K562 (cell line): ENCODE measurements around the gene MICU1. TPM values are rescaled to one million over a fixed set of nuclear protein-coding genes. Genes with fewer than 3 reads are reported as not detected.

ENCODE experiments used
- CHD2 ChIP-seq: IDR thresholded peaks from 2 replicates; pipeline ENCODE4 v1.6.1; 2011; ENCODE audit warnings: low read depth, low read length
- GTF2A2 ChIP-seq: IDR thresholded peaks from 2 replicates; pipeline ENCODE4 v1.6.1; 2016; ENCODE audit warnings: mild to moderate bottlenecking, missing genetic modification characterization, missing compliant biosample characterization
- MYBL2 ChIP-seq, 2 experiments: fragments of 450-650 bp in 1 of 2; sonication (generic) in 1 of 2; formaldehyde crosslinking in 1 of 2; IDR thresholded peaks; 2 replicates each; pipeline versions ENCODE4 v1.6.1 to v1.8.1; 2017 to 2022; ENCODE audit warnings: borderline replicate concordance in 1 of 2, inconsistent platforms in 1 of 2, low read depth in 1 of 2, mild to moderate bottlenecking in 1 of 2, missing genetic modification reagents in 1 of 2, moderate library complexity in 1 of 2
- NFXL1 ChIP-seq: fragments of 450-650 bp; formaldehyde crosslinking; IDR thresholded peaks from 2 replicates; pipeline ENCODE4 v1.4.0; 2021; ENCODE audit warnings: mild to moderate bottlenecking
- PML ChIP-seq: IDR thresholded peaks from 2 replicates; pipeline ENCODE4 v1.6.1; 2012; ENCODE audit warnings: low read length, inconsistent platforms
- TGIF2 ChIP-seq: sonication (generic); formaldehyde crosslinking; IDR thresholded peaks from 2 replicates; pipeline ENCODE4 v1.8.1; 2022; ENCODE audit warnings: mild to moderate bottlenecking, missing genetic modification reagents, moderate library complexity
- ZNF174 ChIP-seq: fragments of 250-450 bp; sonication (Bioruptor Pico); IDR thresholded peaks from 2 replicates; pipeline ENCODE4 v1.4.0; 2020; ENCODE audit warnings: mild to moderate bottlenecking
- ZNF586 ChIP-seq: fragments of 450-650 bp; formaldehyde crosslinking; conservative IDR thresholded peaks from 2 replicates; pipeline ENCODE4 v1.4.0; 2020; ENCODE audit warnings: mild to moderate bottlenecking, moderate library complexity
- ZNF699 ChIP-seq: fragments of 250-450 bp; sonication (Bioruptor Pico); IDR thresholded peaks from 2 replicates; pipeline ENCODE4 v1.8.0; 2021; ENCODE audit warnings: mild to moderate bottlenecking, moderate library complexity; ENCODE audit not compliant: insufficient replicate concordance
- ZNF76 ChIP-seq: fragments of 250-450 bp; sonication (Bioruptor Pico); IDR thresholded peaks from 2 replicates; pipeline ENCODE4 v1.4.0; 2020; ENCODE audit warnings: mild to moderate bottlenecking, moderate library complexity, borderline replicate concordance
- polyA plus RNA-seq, 8 experiments: library from polyadenylated mRNA; depleted of rRNA in 4 of 8; stranded (reverse) in 5 of 8; unstranded in 3 of 8; fragments of >200 nt; fragmentation: Nextera tagmentation in 2 of 8; fragmentation: Illumina TruSeq in 1 of 8; extraction: Ambion mirVana in 2 of 8; extraction: Trizol in 1 of 8; gene quantifications; 2 replicates each; pipeline versions ENCODE4 v1.2.1 to v1.2.3, GENCODE V29; 2011 to 2014; ENCODE audit warnings: inconsistent platforms in 1 of 8, missing spikeins in 1 of 8
- total RNA-seq, 7 experiments: library from RNA; depleted of rRNA in 6 of 7; stranded (reverse); fragments of >200 nt in 6 of 7; fragmentation: Illumina TruSeq in 2 of 7; extraction: Trizol in 2 of 7; gene quantifications; 2 replicates each; pipeline versions ENCODE4 v1.2.1 to v1.2.3, GENCODE V29; 2011 to 2021; ENCODE audit warnings: low replicate concordance in 1 of 7
- TF ChIP-seq, protein P1 (sequence below): sonication (generic); formaldehyde crosslinking; IDR thresholded peaks from 2 replicates; pipeline ENCODE4 v1.8.1; 2022; ENCODE audit warnings: missing genetic modification reagents
- TF ChIP-seq, protein P2 (sequence below): fragments of 250-450 bp; sonication (Bioruptor Pico); IDR thresholded peaks from 2 replicates; pipeline ENCODE4 v1.8.0; 2021; ENCODE audit warnings: mild to moderate bottlenecking, moderate library complexity
- TF ChIP-seq, protein P3 (sequence below): sonication (generic); formaldehyde crosslinking; IDR thresholded peaks from 2 replicates; pipeline ENCODE4 v1.8.0; 2023; ENCODE audit warnings: missing genetic modification reagents, mild to moderate bottlenecking, borderline replicate concordance
- TF ChIP-seq, protein P4 (sequence below), 2 experiments: fragments of 150-350 bp in 1 of 2; IDR thresholded peaks; 2 replicates each; pipeline ENCODE4 v1.6.1; 2012 to 2016; ENCODE audit warnings: low read depth in 2 of 2, low read length in 2 of 2, mild to moderate bottlenecking in 1 of 2, moderate library complexity in 1 of 2

The MICU1 gene
- total and polyA plus RNA-seq, 9 of the 15 experiments (the other 6 are each of a cell fraction or from before 2014, with no cell fraction given) = 29.3 to 76.8 (median 48.4) TPM

DNA sequence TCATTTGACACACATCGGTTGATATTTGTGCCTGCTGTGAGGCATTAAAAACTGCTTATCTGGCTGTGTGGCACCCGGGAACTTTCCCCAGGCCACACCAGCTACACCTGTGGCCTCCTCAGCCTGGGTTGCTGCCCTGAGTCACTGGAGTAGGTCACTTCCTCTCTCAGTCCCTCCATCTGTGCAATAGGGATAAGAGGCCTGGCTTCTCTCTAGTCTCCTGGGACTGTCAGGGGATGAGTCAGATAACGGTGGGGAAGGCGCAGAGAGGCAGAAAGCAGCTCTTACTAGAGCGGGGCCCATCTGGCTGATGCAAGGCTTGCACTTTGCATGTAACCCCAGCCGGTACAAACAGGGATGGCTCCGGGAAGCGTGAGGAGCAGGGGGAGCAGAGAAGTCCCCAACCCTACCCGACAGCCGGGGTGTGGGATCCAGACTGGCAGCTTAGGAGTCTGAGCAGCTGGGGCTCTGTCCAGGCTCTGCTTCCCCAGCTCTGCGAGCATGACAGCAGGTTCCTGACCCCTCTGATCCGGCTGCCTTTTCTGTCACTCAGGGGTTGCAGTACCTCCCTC, 305.1 kb downstream of the MICU1 start (continued):
- TF ChIP-seq, protein P1, sequence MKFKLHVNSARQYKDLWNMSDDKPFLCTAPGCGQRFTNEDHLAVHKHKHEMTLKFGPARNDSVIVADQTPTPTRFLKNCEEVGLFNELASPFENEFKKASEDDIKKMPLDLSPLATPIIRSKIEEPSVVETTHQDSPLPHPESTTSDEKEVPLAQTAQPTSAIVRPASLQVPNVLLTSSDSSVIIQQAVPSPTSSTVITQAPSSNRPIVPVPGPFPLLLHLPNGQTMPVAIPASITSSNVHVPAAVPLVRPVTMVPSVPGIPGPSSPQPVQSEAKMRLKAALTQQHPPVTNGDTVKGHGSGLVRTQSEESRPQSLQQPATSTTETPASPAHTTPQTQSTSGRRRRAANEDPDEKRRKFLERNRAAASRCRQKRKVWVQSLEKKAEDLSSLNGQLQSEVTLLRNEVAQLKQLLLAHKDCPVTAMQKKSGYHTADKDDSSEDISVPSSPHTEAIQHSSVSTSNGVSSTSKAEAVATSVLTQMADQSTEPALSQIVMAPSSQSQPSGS (CRISPR knock-in tag) = no peak
- TF ChIP-seq TGIF2 (CRISPR knock-in tag) (no peak), ZNF586 (CRISPR knock-in tag) (peak; percentile 100), PML (peak; percentile 99), NFXL1 (CRISPR knock-in tag) (0 out of 2 replicates have a peak, but pooled peaks have one; percentile 48), ZNF76 (peak; percentile 38; the same call in 1 of the 2 replicates), GTF2A2 (tag) (no peak), MYBL2 (IDR thresholded peaks at IDR 0.05; ENCODE audit: low read depth) (no peak; the same call in 1 of the 2 replicates), MYBL2 (CRISPR knock-in tag; IDR thresholded peaks at IDR 0.05; ENCODE audit: borderline replicate concordance) (no peak), ZNF699 (CRISPR knock-in tag) (no peak), CHD2 (peak; percentile 20; the same call in 1 of the 2 replicates), ZNF174 (CRISPR knock-in tag) (no peak)
- TF ChIP-seq, protein P2, sequence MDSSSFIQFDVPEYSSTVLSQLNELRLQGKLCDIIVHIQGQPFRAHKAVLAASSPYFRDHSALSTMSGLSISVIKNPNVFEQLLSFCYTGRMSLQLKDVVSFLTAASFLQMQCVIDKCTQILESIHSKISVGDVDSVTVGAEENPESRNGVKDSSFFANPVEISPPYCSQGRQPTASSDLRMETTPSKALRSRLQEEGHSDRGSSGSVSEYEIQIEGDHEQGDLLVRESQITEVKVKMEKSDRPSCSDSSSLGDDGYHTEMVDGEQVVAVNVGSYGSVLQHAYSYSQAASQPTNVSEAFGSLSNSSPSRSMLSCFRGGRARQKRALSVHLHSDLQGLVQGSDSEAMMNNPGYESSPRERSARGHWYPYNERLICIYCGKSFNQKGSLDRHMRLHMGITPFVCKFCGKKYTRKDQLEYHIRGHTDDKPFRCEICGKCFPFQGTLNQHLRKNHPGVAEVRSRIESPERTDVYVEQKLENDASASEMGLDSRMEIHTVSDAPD (CRISPR knock-in tag) = peak; percentile 79
- TF ChIP-seq, protein P3, sequence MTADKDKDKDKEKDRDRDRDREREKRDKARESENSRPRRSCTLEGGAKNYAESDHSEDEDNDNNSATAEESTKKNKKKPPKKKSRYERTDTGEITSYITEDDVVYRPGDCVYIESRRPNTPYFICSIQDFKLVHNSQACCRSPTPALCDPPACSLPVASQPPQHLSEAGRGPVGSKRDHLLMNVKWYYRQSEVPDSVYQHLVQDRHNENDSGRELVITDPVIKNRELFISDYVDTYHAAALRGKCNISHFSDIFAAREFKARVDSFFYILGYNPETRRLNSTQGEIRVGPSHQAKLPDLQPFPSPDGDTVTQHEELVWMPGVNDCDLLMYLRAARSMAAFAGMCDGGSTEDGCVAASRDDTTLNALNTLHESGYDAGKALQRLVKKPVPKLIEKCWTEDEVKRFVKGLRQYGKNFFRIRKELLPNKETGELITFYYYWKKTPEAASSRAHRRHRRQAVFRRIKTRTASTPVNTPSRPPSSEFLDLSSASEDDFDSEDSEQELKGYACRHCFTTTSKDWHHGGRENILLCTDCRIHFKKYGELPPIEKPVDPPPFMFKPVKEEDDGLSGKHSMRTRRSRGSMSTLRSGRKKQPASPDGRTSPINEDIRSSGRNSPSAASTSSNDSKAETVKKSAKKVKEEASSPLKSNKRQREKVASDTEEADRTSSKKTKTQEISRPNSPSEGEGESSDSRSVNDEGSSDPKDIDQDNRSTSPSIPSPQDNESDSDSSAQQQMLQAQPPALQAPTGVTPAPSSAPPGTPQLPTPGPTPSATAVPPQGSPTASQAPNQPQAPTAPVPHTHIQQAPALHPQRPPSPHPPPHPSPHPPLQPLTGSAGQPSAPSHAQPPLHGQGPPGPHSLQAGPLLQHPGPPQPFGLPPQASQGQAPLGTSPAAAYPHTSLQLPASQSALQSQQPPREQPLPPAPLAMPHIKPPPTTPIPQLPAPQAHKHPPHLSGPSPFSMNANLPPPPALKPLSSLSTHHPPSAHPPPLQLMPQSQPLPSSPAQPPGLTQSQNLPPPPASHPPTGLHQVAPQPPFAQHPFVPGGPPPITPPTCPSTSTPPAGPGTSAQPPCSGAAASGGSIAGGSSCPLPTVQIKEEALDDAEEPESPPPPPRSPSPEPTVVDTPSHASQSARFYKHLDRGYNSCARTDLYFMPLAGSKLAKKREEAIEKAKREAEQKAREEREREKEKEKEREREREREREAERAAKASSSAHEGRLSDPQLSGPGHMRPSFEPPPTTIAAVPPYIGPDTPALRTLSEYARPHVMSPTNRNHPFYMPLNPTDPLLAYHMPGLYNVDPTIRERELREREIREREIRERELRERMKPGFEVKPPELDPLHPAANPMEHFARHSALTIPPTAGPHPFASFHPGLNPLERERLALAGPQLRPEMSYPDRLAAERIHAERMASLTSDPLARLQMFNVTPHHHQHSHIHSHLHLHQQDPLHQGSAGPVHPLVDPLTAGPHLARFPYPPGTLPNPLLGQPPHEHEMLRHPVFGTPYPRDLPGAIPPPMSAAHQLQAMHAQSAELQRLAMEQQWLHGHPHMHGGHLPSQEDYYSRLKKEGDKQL (CRISPR knock-in tag) = 0 out of 2 replicates have a peak, but pooled peaks have one; percentile 70
- TF ChIP-seq, protein P4, sequence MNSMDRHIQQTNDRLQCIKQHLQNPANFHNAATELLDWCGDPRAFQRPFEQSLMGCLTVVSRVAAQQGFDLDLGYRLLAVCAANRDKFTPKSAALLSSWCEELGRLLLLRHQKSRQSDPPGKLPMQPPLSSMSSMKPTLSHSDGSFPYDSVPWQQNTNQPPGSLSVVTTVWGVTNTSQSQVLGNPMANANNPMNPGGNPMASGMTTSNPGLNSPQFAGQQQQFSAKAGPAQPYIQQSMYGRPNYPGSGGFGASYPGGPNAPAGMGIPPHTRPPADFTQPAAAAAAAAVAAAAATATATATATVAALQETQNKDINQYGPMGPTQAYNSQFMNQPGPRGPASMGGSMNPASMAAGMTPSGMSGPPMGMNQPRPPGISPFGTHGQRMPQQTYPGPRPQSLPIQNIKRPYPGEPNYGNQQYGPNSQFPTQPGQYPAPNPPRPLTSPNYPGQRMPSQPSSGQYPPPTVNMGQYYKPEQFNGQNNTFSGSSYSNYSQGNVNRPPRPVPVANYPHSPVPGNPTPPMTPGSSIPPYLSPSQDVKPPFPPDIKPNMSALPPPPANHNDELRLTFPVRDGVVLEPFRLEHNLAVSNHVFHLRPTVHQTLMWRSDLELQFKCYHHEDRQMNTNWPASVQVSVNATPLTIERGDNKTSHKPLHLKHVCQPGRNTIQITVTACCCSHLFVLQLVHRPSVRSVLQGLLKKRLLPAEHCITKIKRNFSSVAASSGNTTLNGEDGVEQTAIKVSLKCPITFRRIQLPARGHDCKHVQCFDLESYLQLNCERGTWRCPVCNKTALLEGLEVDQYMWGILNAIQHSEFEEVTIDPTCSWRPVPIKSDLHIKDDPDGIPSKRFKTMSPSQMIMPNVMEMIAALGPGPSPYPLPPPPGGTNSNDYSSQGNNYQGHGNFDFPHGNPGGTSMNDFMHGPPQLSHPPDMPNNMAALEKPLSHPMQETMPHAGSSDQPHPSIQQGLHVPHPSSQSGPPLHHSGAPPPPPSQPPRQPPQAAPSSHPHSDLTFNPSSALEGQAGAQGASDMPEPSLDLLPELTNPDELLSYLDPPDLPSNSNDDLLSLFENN (IDR thresholded peaks at IDR 0.05; ENCODE audit: low read depth in 2 of 2, low read length in 2 of 2) = peak in 1 of 2 experiments; percentile 95; a peak in 2 of 4 replicates
